ENCODE results near the gene EHF.
A peak's percentile ranks its signal among the peaks of the same experiment; 100 is the strongest.

EHF gene

DNA sequence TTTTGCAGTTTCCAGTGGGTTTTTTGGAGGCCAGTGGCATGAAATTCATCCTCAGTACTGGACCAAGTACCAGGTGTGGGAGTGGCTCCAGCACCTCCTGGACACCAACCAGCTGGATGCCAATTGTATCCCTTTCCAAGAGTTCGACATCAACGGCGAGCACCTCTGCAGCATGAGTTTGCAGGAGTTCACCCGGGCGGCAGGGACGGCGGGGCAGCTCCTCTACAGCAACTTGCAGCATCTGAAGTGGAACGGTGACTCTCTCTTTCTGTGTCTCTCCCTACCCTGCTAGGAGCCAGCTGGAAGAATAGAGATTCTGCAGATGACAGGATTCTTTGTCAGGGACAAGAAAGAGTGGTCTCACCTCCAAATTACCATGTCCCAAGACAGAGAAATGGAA is 25.5 kb downstream of the EHF start:
- no peak for DNase-seq

- no peak for DNase-seq
Measured at GRCh38 chr11:34647131-34647530, 26.2 kb downstream of the EHF start.

DNA sequence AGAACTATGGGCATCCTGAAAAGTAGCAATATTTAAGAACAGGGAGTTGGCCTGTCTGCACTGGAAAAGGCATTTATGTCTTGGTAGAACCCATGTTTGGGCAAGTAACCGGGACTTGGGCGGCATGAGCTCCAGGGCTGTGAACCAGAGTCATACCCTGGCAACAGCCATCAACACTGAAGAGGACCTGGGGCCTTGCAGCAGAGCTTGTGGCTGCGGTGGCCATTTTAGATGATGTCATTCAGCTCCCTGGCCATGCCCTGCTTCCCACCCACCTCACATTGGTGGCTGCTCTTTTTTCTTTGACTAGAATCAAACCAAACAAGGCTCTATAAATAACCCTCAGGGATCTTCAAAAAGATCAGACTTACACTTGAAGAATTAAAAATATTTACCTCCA is 26.6 kb downstream of the EHF start:
- DNase-seq, result no peak

DNA sequence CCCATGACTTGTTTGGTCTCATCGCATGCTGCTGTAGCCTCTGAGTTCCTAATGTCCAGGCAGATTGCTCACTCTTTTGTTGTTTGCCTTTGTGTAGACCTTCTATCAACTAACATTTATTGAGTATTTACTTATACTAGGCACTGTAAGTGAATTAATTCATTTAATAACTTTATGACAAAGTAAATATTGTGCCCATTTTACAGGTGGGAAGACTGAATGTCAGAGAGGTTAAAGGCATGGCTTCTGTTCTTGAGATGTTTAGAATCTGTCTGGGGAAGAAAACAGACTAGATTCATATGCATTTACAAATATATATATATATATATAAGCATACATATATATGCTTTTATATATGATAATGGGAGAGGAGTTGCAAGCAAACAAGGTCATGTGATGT is 27.1 kb downstream of the EHF start:
- DNase-seq, result no peak

DNA sequence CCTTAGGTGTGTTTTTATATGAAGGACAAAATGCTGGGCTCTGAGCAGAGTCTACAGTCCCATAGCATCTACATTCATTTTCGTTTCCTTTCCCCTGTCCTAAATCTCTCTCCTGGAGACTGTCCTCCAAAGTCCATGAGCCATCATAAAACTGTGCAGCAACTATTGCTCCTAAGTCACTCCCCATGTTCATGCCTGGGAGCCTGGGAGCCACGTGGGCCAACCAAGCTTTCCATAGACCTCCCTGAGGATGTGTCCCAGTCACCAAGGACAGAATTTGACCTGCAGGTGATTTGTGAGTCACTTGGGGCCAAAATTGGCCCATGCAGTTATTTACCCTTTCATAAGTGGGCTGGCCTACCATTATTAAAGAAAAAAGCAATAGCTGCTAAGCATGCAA is 28.7 kb downstream of the EHF start:
- no peak for DNase-seq

- peak; percentile 53 for DNase-seq
Measured at GRCh38 chr11:34650528-34650927, 29.6 kb downstream of the EHF start.

- no peak for DNase-seq
Measured at GRCh38 chr11:34651551-34651950, 30.7 kb downstream of the EHF start.

- no peak for DNase-seq
Measured at GRCh38 chr11:34652191-34652973, 31.5 kb downstream of the EHF start.

GRCh38 chr11:34653031-34653430 is 32.1 kb downstream of the EHF start:
- DNase-seq, result no peak

GRCh38 chr11:34653851-34654482 is 33.1 kb downstream of the EHF start:
- no peak for DNase-seq

DNA sequence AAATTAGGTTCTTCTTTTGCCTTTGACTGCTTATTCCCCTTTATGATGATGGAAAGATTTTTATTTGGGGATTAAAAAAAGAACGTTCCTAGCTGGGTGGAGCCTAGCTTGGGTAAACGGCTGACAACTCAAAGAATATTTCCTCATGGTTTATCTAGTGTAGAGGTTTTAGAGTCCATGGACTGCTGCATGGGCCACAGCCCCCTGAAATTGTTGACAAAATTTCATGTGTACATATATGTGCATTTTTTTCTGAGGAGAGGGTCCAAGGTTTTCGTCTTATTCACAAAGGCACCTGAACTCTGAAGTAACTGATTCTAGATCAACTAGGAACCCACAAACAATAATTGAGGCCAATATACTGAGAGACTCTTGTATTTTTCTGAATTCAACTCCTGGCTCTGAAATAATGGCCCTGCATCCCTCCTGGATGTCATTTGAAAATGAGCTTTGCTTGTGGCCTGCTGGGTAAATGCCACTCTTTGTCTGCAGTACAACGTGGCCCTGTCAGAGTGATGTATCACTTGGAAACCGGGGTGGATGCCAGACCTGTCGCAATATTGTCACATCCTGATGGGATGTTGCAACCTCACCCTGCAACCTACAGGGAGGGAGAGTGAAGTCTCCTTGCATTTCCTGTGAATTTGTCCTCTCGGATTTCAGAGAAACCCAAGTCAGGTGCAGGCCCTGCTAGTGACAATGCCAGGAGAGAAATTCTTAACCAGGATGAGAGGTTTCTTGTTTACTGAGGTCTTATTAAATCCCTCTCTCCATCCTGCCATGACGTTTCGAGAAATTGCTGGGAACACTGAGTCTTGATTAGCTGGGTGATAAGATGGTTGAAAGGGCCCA is 33.8 kb downstream of the EHF start:
- no peak for DNase-seq

GRCh38 chr11:34655335-34656008 is 34.6 kb downstream of the EHF start:
- no peak for DNase-seq

- DNase-seq, result no peak
Measured at GRCh38 chr11:34656062-34656720, 35.3 kb downstream of the EHF start.

GRCh38 chr11:34658071-34659015 is 37.5 kb downstream of the EHF start:
- DNase-seq, result no peak

- no peak for DNase-seq
Measured at GRCh38 chr11:34659096-34659733, 38.3 kb downstream of the EHF start.

- no peak for DNase-seq
Measured at GRCh38 chr11:34665077-34665835, 44.4 kb downstream of the EHF start.

DNA sequence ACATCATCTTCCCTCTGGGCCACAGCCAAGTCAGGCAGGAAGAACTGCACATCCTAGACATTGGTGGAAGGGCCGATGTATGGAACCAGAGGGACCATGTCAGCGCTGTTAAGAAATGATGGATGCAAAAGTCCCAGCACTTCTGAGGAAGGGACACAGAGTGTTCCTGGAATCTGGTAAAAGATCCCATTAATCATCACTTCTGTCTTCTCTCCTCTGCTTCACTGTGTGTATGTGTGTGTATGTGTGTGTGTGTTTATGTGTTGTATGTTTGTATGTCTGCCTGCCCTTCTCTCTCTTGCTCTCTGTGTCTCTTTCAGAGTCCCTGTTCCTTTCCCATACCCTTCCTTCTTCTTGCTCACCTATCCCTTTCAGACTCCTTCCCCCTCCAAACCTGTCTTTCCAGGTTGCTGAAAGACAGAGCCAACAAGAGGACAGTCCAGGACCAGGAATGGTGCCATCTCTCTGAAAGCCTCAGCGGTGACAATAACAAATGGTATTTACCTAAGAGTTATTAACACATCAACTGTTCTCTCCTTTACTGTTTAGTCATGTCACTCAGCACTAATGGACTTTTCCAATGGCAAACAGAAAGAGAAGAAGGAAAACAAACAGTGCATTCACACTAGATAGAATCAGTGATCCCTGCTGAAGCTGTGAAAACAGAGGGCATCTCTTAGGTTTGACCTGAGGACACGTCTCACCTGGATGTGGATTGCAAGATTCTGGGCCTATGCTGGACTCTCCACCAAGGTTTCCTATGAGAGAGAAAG is 47.1 kb downstream of the EHF start:
- DNase-seq, result no peak

DNA sequence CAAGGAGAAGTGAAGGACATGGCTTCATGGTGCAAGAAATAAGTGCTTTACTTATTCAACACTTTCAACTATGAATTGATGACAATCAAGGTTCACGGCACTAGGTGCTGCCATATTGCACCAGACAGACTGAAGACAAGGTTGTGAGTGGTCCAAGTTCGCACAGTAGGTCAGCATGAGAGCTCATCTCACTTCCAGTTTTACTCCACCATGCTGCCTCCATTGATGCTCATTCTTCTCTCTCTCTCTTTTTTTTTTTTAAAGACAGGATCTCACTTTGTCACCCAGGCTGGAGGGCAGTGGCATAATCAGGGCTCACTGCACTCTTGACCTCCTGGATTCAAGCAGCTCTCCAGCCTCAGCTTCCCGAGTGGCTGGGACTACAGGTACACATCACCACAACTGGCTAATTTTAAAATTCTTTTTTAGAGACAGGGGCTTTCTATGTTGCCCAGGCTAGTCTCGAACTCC is 47.7 kb downstream of the EHF start:
- DNase-seq, result no peak

- DNase-seq, result no peak
Measured at GRCh38 chr11:34669458-34669857, 48.6 kb downstream of the EHF start.

All from activated effector memory CD4-positive, alpha-beta T cell treated with Interleukin-2 at 50 U/mL for 16 hours (primary cell).